Endothelial cell of umbilical vein (primary cell): ENCODE measurements around the gene UBXN1. TPM values are rescaled to one million over a fixed set of nuclear protein-coding genes. Genes with fewer than 3 reads are reported as not detected.

Experiments used
- BruUV-seq: library from RNA; stranded (reverse); fragments of 400-500 nt; replicated peaks from 2 replicates; lab custom pipeline; 2021; lab: Mats Ljungman, UMichigan
- CTCF ChIA-PET: fragments of 300-600, 350-600 bp; sonication (Branson Sonifier 250); formaldehyde crosslinking; loops from one replicate; lab custom pipeline; 2021; ENCODE audit warnings: antibody characterized with exemption, inconsistent platforms; lab: Charles Lee
- POLR2A ChIA-PET: fragments of 300-600, 350-600 bp; sonication (Branson Sonifier 250); formaldehyde crosslinking; loops from one replicate; lab custom pipeline; 2021; ENCODE audit warnings: antibody characterized with exemption, inconsistent platforms; lab: Charles Lee
- DNase-seq: peaks from one replicate; pipeline ENCODE4 v3.0.0-alpha.2; 2011; ENCODE audit warnings: low read depth, low spot score
- FAIRE-seq: peaks from 2 replicates; lab custom pipeline; 2011; peaks lifted over from hg19 to GRCh38; lab: Jason Lieb, UNC
- H2AFZ ChIP-seq: 2 replicates; pipeline ENCODE4 v1.6.0; 2012; ENCODE audit warnings: low read depth, low read length, control low read depth, inconsistent platforms
- H3K27ac ChIP-seq: 2 replicates; pipeline ENCODE4 v1.5.1; 2011; ENCODE audit warnings: low read depth, mild to moderate bottlenecking, control low read depth, low read length, moderate library complexity; ENCODE audit not compliant: insufficient read depth
- H3K27me3 ChIP-seq, 2 experiments: 2 replicates each; pipeline versions ENCODE4 v1.6.0 to v1.6.1; 2011; ENCODE audit warnings: low read length in 2 of 2, mixed read lengths in 1 of 2; ENCODE audit not compliant: control insufficient read depth in 2 of 2, insufficient read depth in 2 of 2
- H3K36me3 ChIP-seq, 2 experiments: 2 replicates in 1 of 2; 3 replicates in 1 of 2; pipeline ENCODE4 v1.5.1; 2011; ENCODE audit warnings: low read length in 2 of 2, mild to moderate bottlenecking in 1 of 2, moderate library complexity in 1 of 2; ENCODE audit not compliant: control insufficient read depth in 2 of 2, insufficient read depth in 2 of 2; ENCODE audit errors: extremely low read depth in 1 of 2
- H3K4me1 ChIP-seq: 3 replicates; pipeline ENCODE4 v1.5.1; 2011; ENCODE audit warnings: mild to moderate bottlenecking, low read length; ENCODE audit not compliant: control insufficient read depth, insufficient read depth; ENCODE audit errors: extremely low read depth
- H3K4me2 ChIP-seq: 2 replicates; pipeline ENCODE4 v1.6.1; 2011; ENCODE audit warnings: low read length, control low read depth, mixed read lengths; ENCODE audit not compliant: insufficient read depth
- H3K4me3 ChIP-seq, 3 experiments: fragments of 200-600 bp in 1 of 3; sonication (generic), shearing (Covaris generic) in 1 of 3; replicated peaks in 1 of 3; 2 replicates each; pipeline ENCODE4 v1.5.1; 2011 to 2016; ENCODE audit warnings: control low read depth in 3 of 3, low read length in 3 of 3, mild to moderate bottlenecking in 2 of 3, inconsistent platforms in 1 of 3, low read depth in 1 of 3, moderate library complexity in 1 of 3; ENCODE audit not compliant: insufficient read depth in 1 of 3
- H3K79me2 ChIP-seq: 2 replicates; pipeline ENCODE4 v1.6.0; 2012; ENCODE audit warnings: low read length, inconsistent platforms; ENCODE audit not compliant: control insufficient read depth, insufficient read depth
- H3K9ac ChIP-seq: replicated peaks from 2 replicates; pipeline ENCODE3; 2011; ENCODE audit warnings: low read length, control low read depth; ENCODE audit not compliant: insufficient read depth; ENCODE audit errors: extremely low read depth
- H3K9me1 ChIP-seq: replicated peaks from 3 replicates; pipeline ENCODE4 v1.6.0; 2011; ENCODE audit warnings: mild to moderate bottlenecking, low read length; ENCODE audit not compliant: control insufficient read depth, insufficient read depth; ENCODE audit errors: extremely low read depth
- H3K9me3 ChIP-seq: replicated peaks from 2 replicates; pipeline ENCODE4 v1.5.1; 2012; ENCODE audit warnings: low read length, inconsistent platforms; ENCODE audit not compliant: control insufficient read depth, insufficient read depth
- H4K20me1 ChIP-seq: replicated peaks from 2 replicates; pipeline ENCODE3; 2011; ENCODE audit warnings: mild to moderate bottlenecking, low read length; ENCODE audit not compliant: control insufficient read depth, insufficient read depth; ENCODE audit errors: extremely low read depth
- FOS ChIP-seq: IDR thresholded peaks from 2 replicates; pipeline ENCODE4 v1.6.1; 2011; ENCODE audit warnings: mild to moderate bottlenecking, low read length, moderate library complexity, borderline replicate concordance; ENCODE audit not compliant: insufficient read depth
- GATA2 ChIP-seq: IDR thresholded peaks from 2 replicates; pipeline ENCODE4 v1.7.0; 2011; ENCODE audit warnings: low read depth, mild to moderate bottlenecking, moderate library complexity, mixed read lengths, low read length; ENCODE audit not compliant: insufficient read length, insufficient read depth
- JUN ChIP-seq: IDR thresholded peaks from 2 replicates; pipeline ENCODE4 v1.6.1; 2011; ENCODE audit warnings: borderline replicate concordance, low read depth; ENCODE audit not compliant: insufficient read length, insufficient read depth
- MYC ChIP-seq: IDR thresholded peaks from one replicate; pipeline ENCODE4 v1.6.1; 2011; ENCODE audit warnings: mild to moderate bottlenecking, low read depth, low read length
- POLR2A ChIP-seq: IDR thresholded peaks from 2 replicates; pipeline ENCODE4 v1.6.1; 2012; ENCODE audit warnings: low read depth, mild to moderate bottlenecking, control low read depth, low read length
- POLR2AphosphoS5 ChIP-seq: IDR thresholded peaks from 2 replicates; pipeline ENCODE4 v1.6.1; 2012; ENCODE audit warnings: low read depth, mild to moderate bottlenecking, control low read depth, low read length, moderate library complexity; ENCODE audit not compliant: insufficient read depth
- dilution Hi-C: fragments of 300-500 bp; cut with MboI; formaldehyde crosslinking; loops from one replicate; pipeline ENCODE4 v1.15.0; 2019; ENCODE audit warnings: low sequenced_read_pairs; ENCODE audit not compliant: extremely low pct_ligation_motif_present
- intact Hi-C: fragments of 100-400 bp; cut with micrococcal nuclease; formaldehyde crosslinking; loops from one replicate; pipeline ENCODE4 v1.10.0; 2022
- polyA plus RNA-seq, 4 experiments: library from polyadenylated mRNA; depleted of rRNA in 3 of 4; stranded (reverse) in 3 of 4; unstranded in 1 of 4; fragments of >200 nt; gene quantifications; 2 replicates each; pipeline versions ENCODE4 v1.2.1 to v1.2.3, GENCODE V29; 2011 to 2012; ENCODE audit warnings: missing spikeins in 1 of 4
- total RNA-seq: library from RNA; stranded (reverse); gene quantifications from 2 replicates; pipeline ENCODE4 v1.2.3, GENCODE V29; 2021
- TF ChIP-seq, protein P1 (sequence below): IDR thresholded peaks from 2 replicates; pipeline ENCODE4 v1.6.1; 2011; ENCODE audit not compliant: insufficient read depth, insufficient read length

The UBXN1 gene
- total and polyA plus RNA-seq, 2 donors (not counting 3 experiments of a cell fraction or from before 2014, with no cell fraction given), result 113 to 114 TPM

DNA sequence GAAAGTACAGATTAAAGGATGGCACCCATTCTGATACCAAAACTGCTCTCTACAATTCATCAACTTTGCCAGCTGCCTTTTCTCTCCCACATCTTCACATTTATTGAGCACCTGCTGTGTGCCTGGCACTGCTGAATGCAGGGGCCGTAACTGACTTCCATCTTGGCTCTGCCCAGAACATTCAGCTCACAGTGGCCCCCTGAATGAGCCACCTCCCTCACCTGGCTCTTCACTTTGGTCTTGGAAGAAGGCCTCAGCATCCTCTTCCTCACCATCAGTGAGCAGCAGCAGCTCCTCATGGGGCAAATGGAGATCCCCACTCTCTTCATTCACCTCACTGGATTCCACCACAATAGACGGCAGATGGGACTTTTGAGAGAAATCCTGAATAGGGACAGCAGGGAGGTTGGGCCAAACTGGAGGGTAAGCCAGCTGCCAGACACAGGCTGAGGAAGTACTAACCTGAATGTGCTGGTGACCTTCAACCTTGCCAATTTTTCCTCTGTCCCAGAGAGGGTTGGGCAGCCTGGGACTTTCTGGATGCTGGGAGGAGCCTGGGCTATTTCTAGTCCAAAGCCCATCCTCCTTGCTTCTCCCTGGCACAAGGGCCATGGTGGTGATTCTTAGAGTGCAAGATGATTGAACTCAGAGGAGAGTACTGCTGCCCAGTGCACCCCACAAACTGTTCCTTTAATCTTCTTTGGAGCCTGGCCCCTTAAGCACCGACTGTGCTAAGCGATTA lies 9.3 kb downstream of the UBXN1 start:
- no TSS peak for BruUV-seq
- Histone ChIP-seq H3K27ac (no peak overlapping the region), H2AFZ (no peak overlapping the region), H4K20me1 (no peaks in the 10 kb centered on the region), H3K9me3 (no peaks in the 10 kb centered on the region), H3K4me2 (no peak overlapping the region), H3K27me3 (no peaks in the 10 kb centered on the region), H3K36me3 (no peaks in the 10 kb centered on the region), H3K9me1 (no peaks in the 10 kb centered on the region), H3K79me2 (peaks cover 41% of the 10 kb centered on the region), H3K4me1 (peaks cover 17% of the 10 kb centered on the region), H3K9ac (no peak overlapping the region), H3K4me3 (no peak overlapping the region)
- ChIA-PET CTCF (interaction anchor here (0.7 to 3.2 kb wide), 5 partner anchors 10 to 245 kb away, joined by 3 to 30 read pairs (median 4); partner anchors contain the start of gene INTS5), POLR2A (interaction anchor here (0.6 to 0.7 kb wide), 2 partner anchors 181 to 1030 kb away, joined by 3 read pairs; no protein-coding TSS in a partner anchor)
- no peak for DNase-seq
- no peak for FAIRE-seq
- dilution Hi-C loops, result no loop called here
- intact Hi-C loops, result loop anchor here (5.0 kb wide), 1 partner anchor 38 kb away; the partner anchor contains the start of genes BSCL2 and GNG3
- TF ChIP-seq MYC (no peak), JUN (no peak), GATA2 (no peak), FOS (no peak), POLR2A (peak; percentile 31), POLR2AphosphoS5 (no peak)
- TF ChIP-seq, protein P1, sequence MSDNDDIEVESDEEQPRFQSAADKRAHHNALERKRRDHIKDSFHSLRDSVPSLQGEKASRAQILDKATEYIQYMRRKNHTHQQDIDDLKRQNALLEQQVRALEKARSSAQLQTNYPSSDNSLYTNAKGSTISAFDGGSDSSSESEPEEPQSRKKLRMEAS, result no peak
